Adrenal gland (tissue), 12 donors: ENCODE results near the gene MACROD2. TPM values are rescaled to one million over a fixed set of nuclear protein-coding genes. Genes with fewer than 3 reads are reported as not detected.

Experiments used
- DNase-seq, 7 donors: peaks; one replicate each; pipeline ENCODE4 v3.0.0-alpha.2; 2019 to 2020
- H3K27ac ChIP-seq, 5 donors: fragments of 200-600 bp; sonication (generic) in 4 of 5; 1 replicate in 3 of 5; 2 replicates in 2 of 5; pipeline versions ENCODE4 v1.5.1 to v1.8.0; 2016 to 2020; ENCODE audit warnings: mild to moderate bottlenecking in 1 of 5
- H3K27me3 ChIP-seq: fragments of 200-600 bp; 2 replicates; pipeline ENCODE4 v1.8.0; 2021
- H3K36me3 ChIP-seq, 2 donors: fragments of 200-600 bp; replicated peaks in 1 of 2; 1 replicate in 1 of 2; 2 replicates in 1 of 2; pipeline versions ENCODE4 v1.5.1 to v1.8.0; 2018 to 2022
- H3K4me1 ChIP-seq, 2 donors: fragments of 200-600 bp; replicated peaks in 1 of 2; 1 replicate in 1 of 2; 2 replicates in 1 of 2; pipeline versions ENCODE4 v1.5.1 to v1.8.0; 2018 to 2021
- H3K4me3 ChIP-seq, 4 donors: fragments of 200-600 bp; sonication (generic) in 3 of 4; one replicate each; pipeline ENCODE4 v1.5.1; 2016 to 2018
- H3K9me3 ChIP-seq, 3 donors: fragments of 200-600 bp; sonication (generic) in 1 of 3; replicated peaks in 1 of 3; 1 replicate in 2 of 3; 2 replicates in 1 of 3; pipeline versions ENCODE4 v1.5.1 to v1.8.0; 2016 to 2021
- POLR2A ChIP-seq, 2 donors: fragments of 450-650 bp; IDR thresholded peaks; one replicate each; pipeline ENCODE4 v1.6.1; 2017; ENCODE audit warnings: antibody characterized with exemption in 2 of 2, mild to moderate bottlenecking in 2 of 2, moderate library complexity in 1 of 2
- WGBS, 4 donors: extraction: QIAGEN DNeasy Blood & Tissue Kit in 2 of 4; methylation state at CpG; one replicate each; pipeline versions ENCODE4 v1.1.5 to v1.1.7; 2013 to 2017; 5-methylcytosine and 5-hydroxymethylcytosine counted together
- intact Hi-C, 2 donors: fragments of 100-400 bp; cut with DNase I; formaldehyde crosslinking; loops; one replicate each; pipeline versions ENCODE4 v1.14.1 to v1.15.0; 2022 to 2023
- polyA plus RNA-seq, 3 donors: library from polyadenylated mRNA; stranded (reverse); fragments of 200-250 nt in 2 of 3; fragments of 350-450 nt in 1 of 3; fragmentation: Illumina TruSeq in 1 of 3; extraction: RNeasy Lipid Tissue Mini Kit (QIAGEN cat#74804) in 1 of 3; gene quantifications; one replicate each; pipeline ENCODE4 v1.2.3, GENCODE V29; 2013 to 2014
- total RNA-seq, 9 donors: library from RNA; depleted of rRNA in 4 of 9; stranded (reverse); fragments of >200 nt in 4 of 9; fragments of 120-200 nt in 1 of 9; fragmentation: NEBNext Ultra II Directional in 1 of 9; extraction: Animal tissue kit (Norgen Biotek cat#: 25700) in 1 of 9; gene quantifications; one replicate each; pipeline versions ENCODE4 v1.1.0 to v1.2.4, GENCODE V29; 2013 to 2023
- TF ChIP-seq, protein P1 (sequence below), 6 experiments: fragments of 450-650 bp in 4 of 6; fragments of 200-600 bp in 2 of 6; sonication (generic) in 1 of 6; IDR thresholded peaks; 1 replicate in 5 of 6; 2 replicates in 1 of 6; pipeline versions ENCODE4 v1.5.1 to v1.8.0; 2016 to 2021; ENCODE audit warnings: antibody characterized with exemption in 6 of 6, mild to moderate bottlenecking in 2 of 6, moderate library complexity in 1 of 6
- donor health status: healthy with polysubstance abuse.
- donor health status: Bipolar disorder and iron deficiency.
- donor health status: DM: yes; HTN: yes; CAD: no.
- donor health status: DM: no; HTN: no; CAD: no.
- donor health status: DM: no; HTN: no; CAD: no.
- donor health status: DM: yes; HTN: yes; CAD: no.

MACROD2 gene
- total and polyA plus RNA-seq, 12 donors, result 1.1 to 21.2 (median 6.4) TPM

GRCh38 chr20:14333721-14334120, 338.4 kb downstream of the MACROD2 start:
- Histone ChIP-seq H3K4me1 (peaks cover 0 to 5% of the 10 kb centered on the region in 2 donors), H3K4me3 (no peak overlapping the region), H3K27ac (no peak overlapping the region), H3K9me3 (no peaks in the 10 kb centered on the region), H3K36me3 (no peaks in the 10 kb centered on the region), H3K27me3 (no peaks in the 10 kb centered on the region)
- intact Hi-C loops, result no loop called here
- DNase-seq, result no peak
- TF ChIP-seq, protein P1, sequence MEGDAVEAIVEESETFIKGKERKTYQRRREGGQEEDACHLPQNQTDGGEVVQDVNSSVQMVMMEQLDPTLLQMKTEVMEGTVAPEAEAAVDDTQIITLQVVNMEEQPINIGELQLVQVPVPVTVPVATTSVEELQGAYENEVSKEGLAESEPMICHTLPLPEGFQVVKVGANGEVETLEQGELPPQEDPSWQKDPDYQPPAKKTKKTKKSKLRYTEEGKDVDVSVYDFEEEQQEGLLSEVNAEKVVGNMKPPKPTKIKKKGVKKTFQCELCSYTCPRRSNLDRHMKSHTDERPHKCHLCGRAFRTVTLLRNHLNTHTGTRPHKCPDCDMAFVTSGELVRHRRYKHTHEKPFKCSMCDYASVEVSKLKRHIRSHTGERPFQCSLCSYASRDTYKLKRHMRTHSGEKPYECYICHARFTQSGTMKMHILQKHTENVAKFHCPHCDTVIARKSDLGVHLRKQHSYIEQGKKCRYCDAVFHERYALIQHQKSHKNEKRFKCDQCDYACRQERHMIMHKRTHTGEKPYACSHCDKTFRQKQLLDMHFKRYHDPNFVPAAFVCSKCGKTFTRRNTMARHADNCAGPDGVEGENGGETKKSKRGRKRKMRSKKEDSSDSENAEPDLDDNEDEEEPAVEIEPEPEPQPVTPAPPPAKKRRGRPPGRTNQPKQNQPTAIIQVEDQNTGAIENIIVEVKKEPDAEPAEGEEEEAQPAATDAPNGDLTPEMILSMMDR (IDR thresholded peaks at IDR 0.05), result no peak
- TF ChIP-seq POLR2A (IDR thresholded peaks at IDR 0.05), result no peak
- 71 to 76% (median 73%) methylated on average over 3 of the region's 3 CpGs for WGBS, 4 donors

DNA sequence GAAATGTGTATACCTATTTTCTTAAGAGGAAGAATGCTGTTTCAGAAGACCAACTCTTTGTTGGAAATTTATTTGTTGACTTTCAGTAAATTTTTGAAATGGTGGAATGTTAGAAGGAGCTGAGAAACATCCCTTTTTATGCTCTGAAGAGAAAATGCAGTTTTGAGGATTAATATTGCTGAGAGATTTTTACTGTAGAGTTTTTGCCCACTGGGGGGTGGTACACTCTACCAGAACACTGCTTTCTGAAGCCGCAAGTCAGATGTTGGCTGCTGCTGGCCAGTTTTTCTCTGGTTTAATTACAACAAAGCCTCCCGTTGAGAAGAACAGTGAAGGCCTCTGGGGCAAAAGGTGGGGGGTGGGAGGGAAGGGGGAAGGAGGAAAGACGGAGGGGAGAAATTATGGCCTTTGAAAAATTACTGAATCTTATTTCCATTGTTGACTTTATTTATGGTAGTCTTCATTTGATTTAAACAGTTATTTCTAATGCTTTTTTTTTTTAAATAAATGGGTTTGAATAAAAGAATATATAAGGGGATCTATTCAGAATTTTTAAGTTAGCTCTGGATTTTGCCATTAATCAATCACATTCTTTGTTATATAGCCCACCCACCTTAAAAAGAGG, 339.1 kb downstream of the MACROD2 start:
- DNase-seq, result peak in 3 of 7 donors; percentile 7 to 74 (median 25)
- H3K4me1 ChIP-seq, result peaks cover 0 to 5% of the 10 kb centered on the region in 2 donors
- H3K4me3 ChIP-seq, result no peak overlapping the region
- no peaks in the 10 kb centered on the region for H3K9me3 ChIP-seq
- TF ChIP-seq, protein P1 (IDR thresholded peaks at IDR 0.05), result peak in 3 of 6 experiments; percentile 22 to 42 (median 34)
- no peak for TF ChIP-seq POLR2A (IDR thresholded peaks at IDR 0.05)
- no peak overlapping the region for H3K27ac ChIP-seq
- 44 to 54% (median 47%) methylated on average over 3 of the region's 3 CpGs for WGBS, 4 donors
- intact Hi-C loops, result no loop called here
- H3K36me3 ChIP-seq, result no peaks in the 10 kb centered on the region
- no peaks in the 10 kb centered on the region for H3K27me3 ChIP-seq

DNA sequence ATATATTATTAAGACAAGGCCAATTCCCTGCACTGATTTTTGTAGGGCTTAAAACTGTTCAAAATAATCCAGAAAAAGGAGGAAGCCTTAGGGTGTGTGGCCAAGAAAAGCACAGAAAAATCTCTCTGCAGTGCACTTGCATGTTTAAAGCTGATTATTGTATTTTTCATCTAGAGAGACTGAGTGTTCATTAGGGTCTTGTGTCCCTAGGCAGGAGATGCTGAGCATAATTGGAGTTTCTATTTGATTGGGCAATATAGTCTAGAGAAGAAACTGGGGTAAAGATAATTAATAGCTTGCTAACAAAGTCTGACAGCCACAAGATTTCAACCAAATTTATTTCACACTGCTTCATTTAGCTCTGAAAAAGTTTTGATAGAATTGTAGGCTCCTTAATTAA, 339.7 kb downstream of the MACROD2 start:
- no peak overlapping the region for H3K27ac ChIP-seq
- intact Hi-C loops, result no loop called here
- DNase-seq, result no peak
- H3K4me3 ChIP-seq, result no peak overlapping the region
- peaks cover 0 to 5% of the 10 kb centered on the region in 2 donors for H3K4me1 ChIP-seq
- no peaks in the 10 kb centered on the region for H3K36me3 ChIP-seq
- H3K9me3 ChIP-seq, result no peaks in the 10 kb centered on the region
- TF ChIP-seq POLR2A (IDR thresholded peaks at IDR 0.05), result no peak
- TF ChIP-seq, protein P1 (IDR thresholded peaks at IDR 0.05), result no peak
- H3K27me3 ChIP-seq, result no peaks in the 10 kb centered on the region

DNA sequence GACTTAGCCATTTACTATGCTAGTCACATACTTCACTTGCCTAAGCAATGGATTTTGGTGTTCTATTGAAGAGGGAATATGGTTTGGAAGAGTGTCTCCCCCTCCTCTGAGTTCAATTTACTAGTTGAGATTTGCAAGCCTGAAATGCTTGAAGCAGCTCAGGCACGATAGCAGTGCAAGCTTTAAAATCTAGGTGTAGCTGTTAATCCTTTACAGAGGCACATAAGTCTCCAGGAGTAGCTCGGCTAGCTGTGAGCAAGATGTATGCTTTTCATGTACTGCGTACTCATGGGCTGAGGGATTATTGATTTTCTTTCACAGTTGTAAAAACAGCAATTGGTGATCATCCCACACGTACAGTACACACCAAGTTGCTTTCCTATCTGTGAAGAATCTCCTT, 341.4 kb downstream of the MACROD2 start:
- Histone ChIP-seq H3K9me3 (no peaks in the 10 kb centered on the region), H3K4me3 (peak overlapping the region in 2 of 4 donors; percentile 27 to 51), H3K36me3 (no peaks in the 10 kb centered on the region), H3K27me3 (no peaks in the 10 kb centered on the region), H3K27ac (peak overlapping the region in 1 of 5 donors; percentile 43), H3K4me1 (peaks cover 0 to 5% of the 10 kb centered on the region in 2 donors)
- intact Hi-C loops, result no loop called here
- TF ChIP-seq POLR2A (IDR thresholded peaks at IDR 0.05), result no peak
- TF ChIP-seq, protein P1 (IDR thresholded peaks at IDR 0.05), result no peak
- WGBS, 4 donors, result 31 to 54% (median 42%) methylated on average over 4 of the region's 4 CpGs
- DNase-seq, result no peak
